Left ventricle myocardium superior (tissue), 1 donor: Measurements from ENCODE around the gene AMBRA1. TPM values are rescaled to one million over a fixed set of nuclear protein-coding genes. Genes with fewer than 3 reads are reported as not detected.

ENCODE experiments used
- ATAC-seq: fragments of 200-7000 bp; cut with Tn5 transposase; one replicate; pipeline ENCODE4 v1.9.1; 2020; ENCODE audit warnings: mild to moderate bottlenecking, moderate library complexity
- DNase-seq: peaks from one replicate; pipeline ENCODE4 v3.0.0-alpha.2; 2020
- intact Hi-C: fragments of 100-400 bp; cut with micrococcal nuclease; formaldehyde crosslinking; loops from one replicate; pipeline ENCODE4 v1.11.0; 2022
- microRNA-seq: library from miRNA; unstranded; fragments of <30 nt; microRNA quantifications from one replicate; pipeline ENCODE4 v1.2.0, GENCODE V29; 2020; ENCODE audit warnings: borderline number of aligned reads
- total RNA-seq: library from RNA; stranded (reverse); fragmentation: NEBNext Ultra II Directional; extraction: Animal tissue kit (Norgen Biotek cat#: 25700); gene quantifications from one replicate; pipeline ENCODE4 v1.2.1, GENCODE V29; 2021
- donor health status: DM: no; HTN: yes; CAD: no; lungs with severe emphysema.

AMBRA1 gene
- total RNA-seq, 1 donor from 2014 or later, result 14.7 TPM

GRCh38 chr11:46352063-46352841, 241.6 kb downstream of the AMBRA1 start:
- peak; percentile 73 for DNase-seq
- peak; percentile 27 for ATAC-seq
- intact Hi-C loops, result no loop called here

- ATAC-seq, result peak; percentile 6
- intact Hi-C loops, result no loop called here
- no peak for DNase-seq
Measured at GRCh38 chr11:46351606-46352005, 242.2 kb downstream of the AMBRA1 start.

GRCh38 chr11:46351148-46351547, 242.7 kb downstream of the AMBRA1 start:
- DNase-seq (peak; percentile 26), ATAC-seq (no peak)
- intact Hi-C loops, result no loop called here

GRCh38 chr11:46350695-46351094, 243.1 kb downstream of the AMBRA1 start:
- DNase-seq, result no peak
- no peak for ATAC-seq
- intact Hi-C loops, result no loop called here

DNA sequence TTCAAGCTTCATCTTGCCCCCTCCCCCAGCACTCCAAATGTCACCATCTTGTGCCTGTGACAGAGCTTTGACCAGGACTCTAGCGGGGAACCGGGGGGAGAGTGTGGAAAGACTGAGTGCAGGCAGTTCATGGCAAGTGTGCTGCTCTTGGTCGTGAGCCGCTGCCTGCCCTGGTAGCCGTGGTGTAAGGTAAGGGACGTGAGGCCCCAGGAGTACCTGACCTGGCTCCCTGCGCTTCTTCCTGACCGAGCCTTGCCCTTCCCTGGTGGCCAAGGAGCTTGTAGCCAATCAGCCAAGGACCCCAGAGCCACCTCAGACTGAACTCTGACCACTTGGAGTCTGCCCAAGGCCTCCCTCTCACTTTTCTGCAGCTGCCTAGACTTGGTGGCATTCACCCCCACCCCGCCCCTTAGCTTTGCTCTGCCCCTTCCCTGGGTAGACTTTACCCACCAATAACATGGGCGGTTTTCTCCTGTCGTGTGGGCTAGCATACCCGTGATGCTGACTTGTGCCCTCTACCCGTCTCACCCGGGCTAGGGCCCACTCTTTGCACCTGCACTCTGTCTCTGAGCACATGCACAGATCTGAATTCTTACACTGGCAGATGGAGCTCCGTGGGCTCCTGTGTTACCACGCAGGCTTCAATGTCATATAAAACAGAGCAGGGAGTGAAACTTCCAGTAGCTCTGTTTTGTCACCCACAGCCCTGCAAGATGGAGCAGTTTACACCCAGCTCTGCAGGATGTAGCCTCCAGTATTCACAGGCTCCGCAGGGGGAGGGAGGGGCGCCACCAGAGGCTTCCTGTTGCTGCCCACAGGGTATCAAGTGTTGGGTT, 245.0 kb downstream of the AMBRA1 start:
- intact Hi-C loops, result no loop called here
- ATAC-seq (no peak), DNase-seq (peak; percentile 42)

DNA sequence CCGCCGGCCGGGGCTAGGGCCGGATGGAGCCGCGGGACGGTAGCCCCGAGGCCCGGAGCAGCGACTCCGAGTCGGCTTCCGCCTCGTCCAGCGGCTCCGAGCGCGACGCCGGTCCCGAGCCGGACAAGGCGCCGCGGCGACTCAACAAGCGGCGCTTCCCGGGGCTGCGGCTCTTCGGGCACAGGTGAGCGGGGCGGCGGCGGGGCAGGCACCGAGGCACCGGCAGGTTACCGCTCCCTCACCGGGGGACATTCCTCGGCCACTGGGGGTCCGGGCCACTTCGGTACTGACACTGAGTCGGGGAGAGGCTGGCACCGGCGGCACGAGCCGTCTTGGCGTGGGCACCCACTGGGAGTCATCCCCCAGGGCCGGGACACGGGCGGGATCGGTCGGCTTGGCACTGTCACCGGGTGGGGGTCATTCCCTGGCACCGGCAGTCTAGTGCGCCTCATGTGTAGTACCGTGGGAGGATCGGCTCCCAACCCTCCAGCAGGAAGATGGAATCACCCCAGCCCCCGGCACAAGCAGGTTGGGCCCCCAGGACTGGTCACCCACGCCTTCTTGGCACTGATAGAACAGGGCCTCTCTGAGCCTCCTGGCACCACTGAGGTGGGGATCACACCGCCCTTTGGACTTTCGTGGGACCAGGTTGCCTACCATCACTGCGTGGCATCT, 246.0 kb downstream of the AMBRA1 start:
- intact Hi-C loops, result no loop called here
- peak; percentile 0 for ATAC-seq
- peak; percentile 50 for DNase-seq

- intact Hi-C loops, result no loop called here
- peak; percentile 81 for ATAC-seq
- peak; percentile 93 for DNase-seq
Measured at GRCh38 chr11:46346886-46347636, 246.8 kb downstream of the AMBRA1 start, which contains the start of gene DGKZ. Gene DGKZ (plus strand): TSS chr11:46347463. CDS start chr11:46347660, 197 bp downstream.

Small RNA genes within 50 kb of the gene (microRNA-seq; reads per million reads assigned to microRNA genes)
- gene MIR3160-1 (not detected), gene MIR3160-2 (not detected), gene MIR4688 (not detected)

Other genes with a start within 250 kb of the AMBRA1 start
- 71.7 TPM for gene DGKZ, start 246.6 kb downstream of the AMBRA1 start, total RNA-seq
- 5.7 TPM for gene MDK, start 212.4 kb downstream of the AMBRA1 start, total RNA-seq
- gene CHRM4, start 202.2 kb downstream of the AMBRA1 start, total RNA-seq, result not detected
- gene HARBI1, start 23.2 kb upstream of the AMBRA1 start, total RNA-seq, result 3.1 TPM
- gene ATG13, start 23.5 kb upstream of the AMBRA1 start, total RNA-seq, result 34.4 TPM
- 65.2 TPM for gene ARHGAP1, start 106.6 kb upstream of the AMBRA1 start, total RNA-seq
- 7.1 TPM for gene ZNF408, start 107.0 kb upstream of the AMBRA1 start, total RNA-seq
- not detected for gene F2, start 125.2 kb upstream of the AMBRA1 start, total RNA-seq